H9 (cell line): Measurements from ENCODE around the gene MARK4. TPM values are rescaled to one million over a fixed set of nuclear protein-coding genes. Genes with fewer than 3 reads are reported as not detected.
A peak's percentile ranks its signal among the peaks of the same experiment; 100 is the strongest.

Source experiments
- DNase-seq: peaks from one replicate; pipeline ENCODE4 v3.0.0-alpha.2; 2017
- H2AFZ ChIP-seq: one replicate; pipeline ENCODE4 v1.6.1; 2013; ENCODE audit warnings: mild to moderate bottlenecking, low read length, control low read depth, moderate library complexity
- H2AK5ac ChIP-seq: 2 replicates; pipeline ENCODE4 v1.6.1; 2013; ENCODE audit warnings: low read length, control low read depth, mixed read lengths; ENCODE audit not compliant: insufficient read length
- H2BK120ac ChIP-seq: one replicate; pipeline ENCODE4 v1.6.1; 2013; ENCODE audit warnings: low read depth, mild to moderate bottlenecking, low read length, control low read depth, inconsistent platforms; ENCODE audit not compliant: poor library complexity, severe bottlenecking
- H2BK12ac ChIP-seq: 2 replicates; pipeline ENCODE4 v1.6.1; 2013; ENCODE audit warnings: low read length, control low read depth, mixed read lengths, low read depth; ENCODE audit not compliant: insufficient read length
- H2BK15ac ChIP-seq: 2 replicates; pipeline ENCODE4 v1.6.1; 2013; ENCODE audit warnings: low read depth, low read length, control low read depth
- H2BK20ac ChIP-seq: one replicate; pipeline ENCODE4 v1.6.1; 2013; ENCODE audit warnings: low read depth, mild to moderate bottlenecking, low read length, control low read depth, inconsistent platforms; ENCODE audit not compliant: poor library complexity, severe bottlenecking
- H2BK5ac ChIP-seq: 2 replicates; pipeline ENCODE4 v1.6.1; 2013; ENCODE audit warnings: low read length, control low read depth, mixed read lengths; ENCODE audit not compliant: insufficient read length
- H3K14ac ChIP-seq: 2 replicates; pipeline ENCODE4 v1.6.1; 2013; ENCODE audit warnings: low read length, control low read depth; ENCODE audit not compliant: insufficient read depth
- H3K18ac ChIP-seq: 2 replicates; pipeline ENCODE4 v1.6.1; 2013; ENCODE audit warnings: low read depth, mild to moderate bottlenecking, mixed read lengths, low read length, control low read depth; ENCODE audit not compliant: insufficient read length
- H3K23ac ChIP-seq: 2 replicates; pipeline ENCODE4 v1.6.1; 2013; ENCODE audit warnings: low read length, control low read depth, mixed read lengths, low read depth; ENCODE audit not compliant: insufficient read length
- H3K23me2 ChIP-seq: 2 replicates; pipeline ENCODE4 v1.6.1; 2013; ENCODE audit warnings: low read depth, mild to moderate bottlenecking, mixed read lengths, low read length, control low read depth; ENCODE audit not compliant: insufficient read length, poor library complexity, severe bottlenecking
- H3K27ac ChIP-seq: 2 replicates; pipeline ENCODE4 v1.5.1; 2013; ENCODE audit warnings: low read length, control low read depth, mixed read lengths, low read depth; ENCODE audit not compliant: insufficient read length
- H3K27me3 ChIP-seq: 2 replicates; pipeline ENCODE4 v1.6.1; 2013; ENCODE audit warnings: low read length, control low read depth, inconsistent platforms; ENCODE audit not compliant: insufficient read depth
- H3K4ac ChIP-seq: 2 replicates; pipeline ENCODE4 v1.6.1; 2013; ENCODE audit warnings: low read depth, mild to moderate bottlenecking, control low read depth, inconsistent platforms, low read length, moderate library complexity
- H3K4me1 ChIP-seq: 2 replicates; pipeline ENCODE4 v1.6.1; 2013; ENCODE audit warnings: low read length, control low read depth, inconsistent platforms; ENCODE audit not compliant: insufficient read depth
- H3K4me2 ChIP-seq: 2 replicates; pipeline ENCODE4 v1.6.1; 2013; ENCODE audit warnings: low read length, control low read depth, mixed read lengths; ENCODE audit not compliant: insufficient read length, insufficient read depth
- H3K56ac ChIP-seq: 2 replicates; pipeline ENCODE4 v1.6.1; 2013; ENCODE audit warnings: low read depth, mild to moderate bottlenecking, mixed read lengths, low read length, control low read depth; ENCODE audit not compliant: insufficient read length
- H3K79me1 ChIP-seq: 2 replicates; pipeline ENCODE4 v1.6.1; 2013; ENCODE audit warnings: low read depth, mild to moderate bottlenecking, moderate library complexity, low read length, control low read depth, inconsistent platforms; ENCODE audit not compliant: insufficient read depth, poor library complexity, severe bottlenecking
- H3K79me2 ChIP-seq: 2 replicates; pipeline ENCODE4 v1.6.1; 2013; ENCODE audit warnings: low read length, control low read depth, inconsistent platforms; ENCODE audit not compliant: insufficient read depth
- H3K9ac ChIP-seq: 2 replicates; pipeline ENCODE4 v1.6.1; 2013; ENCODE audit warnings: low read length, control low read depth, mixed read lengths; ENCODE audit not compliant: insufficient read length; ENCODE audit errors: extremely low read depth
- H3K9me3 ChIP-seq: one replicate; pipeline ENCODE4 v1.6.1; 2013; ENCODE audit warnings: low read depth, low read length, inconsistent platforms; ENCODE audit not compliant: control insufficient read depth
- H3T11ph ChIP-seq: one replicate; pipeline ENCODE4 v1.6.1; 2013; ENCODE audit warnings: mild to moderate bottlenecking, low read length, control low read depth, inconsistent platforms
- H4K20me1 ChIP-seq: one replicate; pipeline ENCODE4 v1.6.1; 2013; ENCODE audit not compliant: control insufficient read depth, insufficient read length, insufficient read depth
- H4K5ac ChIP-seq: 2 replicates; pipeline ENCODE4 v1.6.1; 2013; ENCODE audit warnings: low read depth, mild to moderate bottlenecking, mixed read lengths, low read length, control low read depth; ENCODE audit not compliant: insufficient read length
- H4K8ac ChIP-seq: replicated peaks from 2 replicates; pipeline ENCODE4 v1.6.1; 2013; ENCODE audit warnings: low read length, control low read depth, mixed read lengths, low read depth; ENCODE audit not compliant: insufficient read length
- H4K91ac ChIP-seq: 2 replicates; pipeline ENCODE4 v1.6.1; 2013; ENCODE audit warnings: low read depth, mild to moderate bottlenecking, moderate library complexity, mixed read lengths, low read length, control low read depth; ENCODE audit not compliant: insufficient read length
- H3K27ac Mint-ChIP-seq, 3 experiments: 2 replicates in 2 of 3; 3 replicates in 1 of 3; pipeline ENCODE4 v1.8.0; 2020 to 2021; ENCODE audit warnings: mixed read lengths in 3 of 3, mild to moderate bottlenecking in 1 of 3, moderate library complexity in 1 of 3
- H3K27me3 Mint-ChIP-seq: 2 replicates; pipeline ENCODE4 v1.8.0; 2021; ENCODE audit warnings: low read depth, mild to moderate bottlenecking, moderate library complexity, mixed read lengths
- H3K36me3 Mint-ChIP-seq, 3 experiments: 2 replicates in 2 of 3; 3 replicates in 1 of 3; pipeline ENCODE4 v1.8.0; 2020 to 2021; ENCODE audit warnings: low read depth in 3 of 3, mixed read lengths in 3 of 3; ENCODE audit not compliant: insufficient read depth in 1 of 3
- H3K4me1 Mint-ChIP-seq, 2 experiments: 2 replicates each; pipeline ENCODE4 v1.8.0; 2020; ENCODE audit warnings: mixed read lengths in 2 of 2
- H3K4me3 Mint-ChIP-seq, 2 experiments: 2 replicates in 1 of 2; 3 replicates in 1 of 2; pipeline ENCODE4 v1.8.0; 2020 to 2021; ENCODE audit warnings: mild to moderate bottlenecking in 2 of 2, mixed read lengths in 2 of 2, moderate library complexity in 1 of 2
- H3K9me3 Mint-ChIP-seq, 2 experiments: 2 replicates in 1 of 2; 3 replicates in 1 of 2; pipeline ENCODE4 v1.8.0; 2020; ENCODE audit warnings: mild to moderate bottlenecking in 2 of 2, mixed read lengths in 2 of 2, moderate library complexity in 1 of 2
- CTCF ChIP-seq: fragments of 200-600 bp; sonication (generic); conservative IDR thresholded peaks from 3 replicates; pipeline ENCODE4 v1.8.0; 2021; ENCODE audit warnings: antibody characterized with exemption, mild to moderate bottlenecking
- WGBS: extraction: QIAGEN DNeasy Blood & Tissue Kit; methylation state at CpG from one replicate; pipeline ENCODE4 v1.1.7; 2013; ENCODE audit warnings: missing lambda C conversion rate, low lambda C conversion rate, mixed read lengths; ENCODE audit not compliant: insufficient read length; ENCODE audit errors: extremely low coverage; 5-methylcytosine and 5-hydroxymethylcytosine counted together
- total RNA-seq: library from RNA; stranded (reverse); gene quantifications from 2 replicates; pipeline ENCODE4 v1.2.1, GENCODE V29; 2021

MARK4 gene
- total RNA-seq, 1 experiment from 2014 or later, result 44.7 TPM

GRCh38 chr19:45217957-45218334, 33.1 kb upstream of the MARK4 start:
- Histone ChIP-seq H3K56ac (no peak overlapping the region), H3T11ph (no peak overlapping the region), H2BK5ac (no peak overlapping the region), H3K4ac (no peak overlapping the region), H2AK5ac (no peak overlapping the region), H3K14ac (no peak overlapping the region; the same call in 1 of the 2 replicates), H4K20me1 (no peaks in the 10 kb centered on the region), H3K18ac (no peak overlapping the region), H3K27me3 (peaks cover 14% of the 10 kb centered on the region; the same call in 1 of the 2 replicates), H4K91ac (no peak overlapping the region), H4K5ac (no peak overlapping the region), H2BK12ac (no peak overlapping the region), H2BK20ac (no peak overlapping the region), H3K23me2 (peaks cover 14% of the 10 kb centered on the region), H3K27ac (no peak overlapping the region), H3K23ac (no peak overlapping the region), H2BK120ac (no peak overlapping the region), H3K9ac (no peak overlapping the region), H3K79me1 (no peaks in the 10 kb centered on the region), H3K4me1 (no peaks in the 10 kb centered on the region), H3K79me2 (no peaks in the 10 kb centered on the region), H4K8ac (no peak overlapping the region), H3K9me3 (no peaks in the 10 kb centered on the region), H3K4me2 (peak overlapping the region; percentile 83), H2AFZ (no peak overlapping the region), H2BK15ac (no peak overlapping the region)
- H3K9me3 Mint-ChIP-seq, result peaks cover 0 to 5% of the 10 kb centered on the region in 2 experiments; a peak in 2 of 5 replicates
- no peak overlapping the region for H3K27ac Mint-ChIP-seq
- no peaks in the 10 kb centered on the region; a peak in 2 of 7 replicates for H3K36me3 Mint-ChIP-seq
- peaks cover 12 to 18% of the 10 kb centered on the region in 2 experiments for H3K4me1 Mint-ChIP-seq
- peaks cover 95% of the 10 kb centered on the region for H3K27me3 Mint-ChIP-seq
- WGBS, result no CpG with 5 or more reads among the region's 14 CpGs
- no peak for TF ChIP-seq CTCF
- DNase-seq, result no peak
- H3K4me3 Mint-ChIP-seq, result peak overlapping the region; percentile 42 to 80
